OCI-LY7 (cell line): ENCODE results near the gene HLA-F.

Experiments
- CTCF ChIP-seq: fragments of 200-600 bp; sonication (generic); conservative IDR thresholded peaks from 2 replicates; pipeline ENCODE4 v1.5.1; 2014; ENCODE audit warnings: mild to moderate bottlenecking, antibody characterized with exemption, low read length, moderate library complexity, mixed read lengths
- EZH2phosphoT487 ChIP-seq: fragments of 200-600 bp; sonication (generic); IDR thresholded peaks from 2 replicates; pipeline ENCODE4 v1.6.1; 2018; ENCODE audit warnings: low read depth, borderline replicate concordance, mild to moderate bottlenecking, mixed run types, antibody characterized with exemption, low read length, moderate library complexity, mixed read lengths

GRCh38 chr6:29769336-29769735, 46.1 kb downstream of the HLA-F start:
- TF ChIP-seq CTCF (no peak), EZH2phosphoT487 (no peak)
